DND-41 (cell line): ENCODE data around the gene C14orf180.

Experiments
- CTCF ChIP-seq: IDR thresholded peaks from 2 replicates; pipeline ENCODE4 v1.5.1; 2012; ENCODE audit warnings: borderline replicate concordance, low read length, moderate library complexity, mild to moderate bottlenecking; ENCODE audit not compliant: poor library complexity, severe bottlenecking; ENCODE audit errors: extremely low read depth
- EZH2 ChIP-seq: IDR thresholded peaks from 3 replicates; pipeline ENCODE4 v1.6.1; 2012; ENCODE audit warnings: borderline replicate concordance, low read depth, mild to moderate bottlenecking, moderate library complexity, low read length, inconsistent platforms; ENCODE audit not compliant: severe bottlenecking

GRCh38 chr14:104602933-104603325 lies 23.4 kb downstream of the C14orf180 start:
- no peak for TF ChIP-seq CTCF
- TF ChIP-seq EZH2: no peak
